Measurements from ENCODE around the gene ZFHX2. TPM values are rescaled to one million over a fixed set of nuclear protein-coding genes. Genes with fewer than 3 reads are reported as not detected.

Gene ZFHX2
- total and polyA plus RNA-seq, 2 of the 4 experiments (the other 2 are of a cell fraction), result 0.18 to 0.53 TPM

DNA sequence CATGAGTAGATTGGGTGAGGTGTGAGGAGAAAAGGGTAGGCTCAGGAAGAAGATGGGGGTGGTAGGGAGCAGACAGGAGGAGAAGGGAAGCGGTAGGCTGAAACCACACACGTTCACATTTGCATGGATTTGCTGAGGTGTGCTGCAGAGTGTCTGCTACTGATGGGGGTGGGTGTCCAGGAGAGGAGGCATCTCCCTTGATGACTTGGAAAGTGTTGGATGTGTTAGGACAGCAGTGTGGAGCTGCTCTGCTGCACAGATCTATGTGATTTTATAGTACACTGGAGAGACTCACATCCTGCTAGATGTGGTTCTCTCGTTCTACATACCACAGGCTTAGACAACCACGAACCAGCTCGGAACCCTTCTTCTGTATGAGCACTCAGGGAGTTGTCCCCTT, 9.3 kb downstream of the ZFHX2 start (continued):
- no peak for TF ChIP-seq CHD1 (IDR thresholded peaks at IDR 0.05; ENCODE audit: low read depth, low read length)
- no peak for TF ChIP-seq RFX5 (IDR thresholded peaks at IDR 0.05; ENCODE audit: low read depth, low read length)

DNA sequence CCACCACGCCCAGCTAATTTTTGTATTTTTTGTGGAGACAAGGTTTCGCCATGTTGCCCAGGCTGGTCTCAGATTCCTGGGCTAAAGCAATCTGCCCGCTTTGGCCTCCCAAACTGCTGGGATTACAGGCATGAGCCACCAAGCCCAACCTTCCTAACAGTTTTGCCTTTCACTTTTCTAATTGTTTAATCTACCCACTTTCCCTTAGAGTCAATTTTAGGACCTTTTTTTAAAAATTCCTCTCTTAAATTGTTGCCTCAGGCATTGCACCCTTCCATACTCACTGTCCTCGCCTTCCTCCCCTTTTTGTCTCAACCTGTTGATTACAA, 11.5 kb downstream of the ZFHX2 start:
- Histone ChIP-seq H3K4me1 (ENCODE audit: control insufficient read depth, insufficient read depth, low read length) (peaks cover 6% of the 10 kb centered on the region), H3K27me3 (ENCODE audit: control insufficient read depth, insufficient read depth, low read length) (no peaks in the 10 kb centered on the region), H4K91ac (ENCODE audit: insufficient read depth, low read depth, low read length) (no peak overlapping the region), H3K14ac (replicated peaks; ENCODE audit: low read depth, low read length) (no peak overlapping the region), H3K18ac (ENCODE audit: low read depth, low read length) (no peak overlapping the region), H4K20me1 (ENCODE audit: insufficient read depth, low read length) (no peaks in the 10 kb centered on the region; the same call in 1 of the 2 replicates), H3K23ac (ENCODE audit: low read depth, low read length) (no peak overlapping the region), H3K36me3 (ENCODE audit: control insufficient read depth, insufficient read depth, low read length) (no peaks in the 10 kb centered on the region), H2BK20ac (ENCODE audit: low read depth, low read length) (no peak overlapping the region), H2AK9ac (replicated peaks; ENCODE audit: low read depth, low read length, poor library complexity) (no peak overlapping the region), H4K5ac (ENCODE audit: low read depth, low read length) (no peak overlapping the region), H3K4me3 (ENCODE audit: insufficient read depth, low read depth, low read length) (no peak overlapping the region), H3K9ac (ENCODE audit: low read depth, low read length) (no peak overlapping the region), H3K27ac (ENCODE audit: insufficient read depth, low read length) (no peak overlapping the region), H3K9me3 (ENCODE audit: control insufficient read depth, insufficient read depth, low read length) (no peaks in the 10 kb centered on the region), H4K8ac (ENCODE audit: low read depth in 2 of 2, low read length in 2 of 2) (no peak overlapping the region), H2BK15ac (ENCODE audit: low read depth, low read length) (no peak overlapping the region), H3K4ac (ENCODE audit: low read depth, low read length) (no peak overlapping the region), H2AK5ac (ENCODE audit: low read depth, low read length) (no peak overlapping the region), H3K79me1 (ENCODE audit: low read depth in 1 of 2, low read length in 2 of 2) (no peaks in the 10 kb centered on the region), H2AFZ (replicated peaks; ENCODE audit: low read length, poor library complexity) (no peak overlapping the region), H2BK120ac (ENCODE audit: low read depth, low read length) (no peak overlapping the region), H3K56ac (ENCODE audit: extremely low read depth, insufficient read depth, low read length) (no peak overlapping the region), H3K4me2 (ENCODE audit: low read depth, low read length) (no peak overlapping the region), H3K9me1 (ENCODE audit: insufficient read depth, low read length) (no peaks in the 10 kb centered on the region), H2BK5ac (ENCODE audit: low read depth, low read length, poor library complexity, severe bottlenecking) (no peak overlapping the region)
- POLR2A ChIA-PET (ENCODE audit: unreplicated experiment), result no interaction called here
- whole genome bisulfite sequencing, 2 experiments (ENCODE audit: extremely low coverage in 2 of 2, insufficient read length in 1 of 2), result 100% methylated on average over 1 of the region's 4 CpGs; no CpG with 5 or more reads in 1 of the 2 experiments
- no TSS peak for BruUV-seq (replicated peaks)
- DNase-seq, result no peak
- ATAC-seq (ENCODE audit: low read depth), result no peak
- dilution Hi-C loops (cut with HindIII; ENCODE audit: low sequenced_read_pairs, unreplicated experiment) (no loop called here), in situ Hi-C loops (cut with MboI; ENCODE audit: low sequenced_read_pairs) (no loop called here), intact Hi-C loops (cut with micrococcal nuclease) (no loop called here)
- TF ChIP-seq MXI1 (IDR thresholded peaks at IDR 0.05; ENCODE audit: borderline replicate concordance, low read depth, low read length), result no peak
- no peak for TF ChIP-seq SMC3 (IDR thresholded peaks at IDR 0.05; ENCODE audit: low read depth, low read length)
- TF ChIP-seq MAZ (IDR thresholded peaks at IDR 0.05; ENCODE audit: borderline replicate concordance, low read depth, low read length), result no peak
- TF ChIP-seq BHLHE40 (IDR thresholded peaks at IDR 0.05; ENCODE audit: low read depth, low read length), result no peak
- TF ChIP-seq, protein P1, sequence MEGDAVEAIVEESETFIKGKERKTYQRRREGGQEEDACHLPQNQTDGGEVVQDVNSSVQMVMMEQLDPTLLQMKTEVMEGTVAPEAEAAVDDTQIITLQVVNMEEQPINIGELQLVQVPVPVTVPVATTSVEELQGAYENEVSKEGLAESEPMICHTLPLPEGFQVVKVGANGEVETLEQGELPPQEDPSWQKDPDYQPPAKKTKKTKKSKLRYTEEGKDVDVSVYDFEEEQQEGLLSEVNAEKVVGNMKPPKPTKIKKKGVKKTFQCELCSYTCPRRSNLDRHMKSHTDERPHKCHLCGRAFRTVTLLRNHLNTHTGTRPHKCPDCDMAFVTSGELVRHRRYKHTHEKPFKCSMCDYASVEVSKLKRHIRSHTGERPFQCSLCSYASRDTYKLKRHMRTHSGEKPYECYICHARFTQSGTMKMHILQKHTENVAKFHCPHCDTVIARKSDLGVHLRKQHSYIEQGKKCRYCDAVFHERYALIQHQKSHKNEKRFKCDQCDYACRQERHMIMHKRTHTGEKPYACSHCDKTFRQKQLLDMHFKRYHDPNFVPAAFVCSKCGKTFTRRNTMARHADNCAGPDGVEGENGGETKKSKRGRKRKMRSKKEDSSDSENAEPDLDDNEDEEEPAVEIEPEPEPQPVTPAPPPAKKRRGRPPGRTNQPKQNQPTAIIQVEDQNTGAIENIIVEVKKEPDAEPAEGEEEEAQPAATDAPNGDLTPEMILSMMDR (conservative IDR thresholded peaks at IDR 0.05; ENCODE audit: low read depth, low read length), result no peak
- TF ChIP-seq POLR2A (IDR thresholded peaks at IDR 0.05; ENCODE audit: low read depth, low read length), result no peak
- CTCF ChIA-PET, result no interaction called here
